Ovary (tissue), 9 donors: ENCODE data around the gene KXD1. TPM values are rescaled to one million over a fixed set of nuclear protein-coding genes. Genes with fewer than 3 reads are reported as not detected.
"Not testable (repeated sequence)": the region's sequence is repeated elsewhere in the genome, so short reads cannot be mapped to it uniquely, and the experiment has no call there.

ENCODE experiments used
- DNase-seq, 5 donors: peaks; one replicate each; pipeline ENCODE4 v3.0.0-alpha.2; 2019 to 2020
- H3K27ac ChIP-seq, 2 donors: fragments of 200-600 bp; one replicate each; pipeline versions ENCODE4 v1.5.1 to v1.8.0; 2019 to 2022
- H3K27me3 ChIP-seq: fragments of 200-600 bp; one replicate; pipeline ENCODE4 v1.8.0; 2022
- H3K36me3 ChIP-seq: fragments of 200-600 bp; sonication (generic); one replicate; pipeline ENCODE4 v1.5.1; 2019
- H3K4me1 ChIP-seq: one replicate; pipeline ENCODE4 v1.8.1; 2013; ENCODE audit warnings: mild to moderate bottlenecking, moderate library complexity; ENCODE audit not compliant: insufficient read depth
- H3K4me3 ChIP-seq: fragments of 200-600 bp; sonication (generic); one replicate; pipeline ENCODE4 v1.5.1; 2017
- H3K9me3 ChIP-seq, 2 donors: fragments of 200-600 bp in 1 of 2; sonication (generic) in 1 of 2; one replicate each; pipeline versions ENCODE4 v1.5.1 to v1.8.1; 2013 to 2019; ENCODE audit warnings: mild to moderate bottlenecking in 1 of 2, moderate library complexity in 1 of 2
- EP300 ChIP-seq: sonication (generic); formaldehyde crosslinking; IDR thresholded peaks from one replicate; pipeline ENCODE4 v1.6.1; 2017; ENCODE audit warnings: antibody characterized with exemption
- POLR2A ChIP-seq: fragments of 450-650 bp; IDR thresholded peaks from one replicate; pipeline ENCODE4 v1.6.1; 2017; ENCODE audit warnings: antibody characterized with exemption, mild to moderate bottlenecking, moderate library complexity
- WGBS, 3 donors: extraction: QIAGEN DNeasy Blood & Tissue Kit in 1 of 3; methylation state at CpG; one replicate each; pipeline versions ENCODE4 v1.1.5 to v1.1.7; 2013 to 2017; 5-methylcytosine and 5-hydroxymethylcytosine counted together
- intact Hi-C, 4 donors: fragments of 100-400 bp; cut with DNase I; formaldehyde crosslinking; loops; one replicate each; pipeline versions ENCODE4 v1.11.0 to v1.15.1; 2022 to 2023
- polyA plus RNA-seq, 2 donors: library from polyadenylated mRNA; stranded (reverse); fragments of 200-250 nt in 1 of 2; fragments of 350-450 nt in 1 of 2; fragmentation: Illumina TruSeq in 1 of 2; extraction: RNeasy Lipid Tissue Mini Kit (QIAGEN cat#74804) in 1 of 2; gene quantifications; one replicate each; pipeline ENCODE4 v1.2.3, GENCODE V29; 2013 to 2014
- total RNA-seq, 7 donors: library from RNA; depleted of rRNA in 2 of 7; stranded (reverse); fragments of >200 nt in 2 of 7; fragmentation: NEBNext Ultra II Directional in 3 of 7; extraction: Animal tissue kit (Norgen Biotek cat#: 25700) in 3 of 7; gene quantifications; one replicate each; pipeline versions ENCODE4 v1.1.0 to v1.2.4, GENCODE V29; 2016 to 2023
- TF ChIP-seq, protein P1 (sequence below), 3 donors: fragments of 450-650 bp in 2 of 3; fragments of 200-600 bp in 1 of 3; IDR thresholded peaks; one replicate each; pipeline versions ENCODE4 v1.5.1 to v1.8.0; 2016 to 2022; ENCODE audit warnings: antibody characterized with exemption in 3 of 3, mild to moderate bottlenecking in 1 of 3
- donor health status: DM: no; HTN: no; CAD: no; lungs with moderate emphysema.
- donor health status: DM: no; HTN: no; CAD: no.
- donor health status: Bipolar disorder and iron deficiency.
- donor health status: DM: yes; HTN: yes; CAD: no.
- donor health status: DM: no; HTN: no; CAD: no.
- donor health status: DM: yes; HTN: yes; CAD: no.

KXD1 gene
- total and polyA plus RNA-seq, 9 donors: 52.0 to 78.3 (median 65.9) TPM

DNA sequence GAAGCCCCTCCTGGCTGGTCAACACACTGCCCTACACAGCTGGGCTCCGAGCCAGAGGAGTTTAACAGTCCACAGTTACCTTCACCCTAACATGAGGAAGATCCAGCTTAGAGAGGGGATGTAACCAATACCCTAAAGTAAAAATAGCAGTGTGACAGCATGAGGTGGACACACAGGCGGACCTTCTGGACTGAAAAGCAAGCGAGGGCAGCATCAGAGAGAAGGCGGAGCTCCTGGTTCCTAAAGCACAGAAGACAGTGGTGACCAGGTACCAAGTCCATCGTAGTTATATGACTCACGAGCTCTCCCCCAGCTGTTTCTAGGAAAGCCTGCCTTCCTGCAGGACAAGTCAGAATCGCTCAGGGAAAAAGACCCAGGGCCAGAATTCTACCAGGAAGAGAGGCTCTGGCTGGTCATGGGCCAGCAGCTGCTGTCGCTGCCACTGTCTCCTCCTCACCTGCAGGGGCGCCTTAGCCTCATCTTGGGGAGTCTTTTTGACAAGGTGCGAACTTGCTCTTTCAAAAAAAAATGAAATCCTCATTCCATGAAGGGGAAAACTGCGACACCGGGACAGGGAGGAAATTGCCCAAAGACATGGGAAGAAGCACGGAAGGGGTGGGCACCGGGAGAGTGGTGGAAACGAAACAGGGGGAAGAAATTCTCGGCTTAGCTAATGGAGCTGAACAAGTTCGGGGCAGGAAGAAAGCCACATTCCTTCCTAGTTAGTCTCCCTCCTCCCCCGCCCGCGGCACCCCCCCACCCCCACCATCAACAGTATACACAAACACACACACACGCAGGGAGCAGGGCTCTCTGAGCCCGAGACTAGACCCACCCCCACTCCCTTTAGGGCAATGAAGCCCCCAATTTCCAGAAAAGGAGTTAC is 37.5 kb upstream of the KXD1 start:
- Histone ChIP-seq H3K36me3 (no peaks in the 10 kb centered on the region), H3K27me3 (no peaks in the 10 kb centered on the region), H3K9me3 (no peaks in the 10 kb centered on the region), H3K4me1 (peaks cover 13% of the 10 kb centered on the region), H3K27ac (peak overlapping the region; percentile 85 to 98), H3K4me3 (peak overlapping the region; percentile 94)
- no peak for TF ChIP-seq POLR2A
- TF ChIP-seq, protein P1, sequence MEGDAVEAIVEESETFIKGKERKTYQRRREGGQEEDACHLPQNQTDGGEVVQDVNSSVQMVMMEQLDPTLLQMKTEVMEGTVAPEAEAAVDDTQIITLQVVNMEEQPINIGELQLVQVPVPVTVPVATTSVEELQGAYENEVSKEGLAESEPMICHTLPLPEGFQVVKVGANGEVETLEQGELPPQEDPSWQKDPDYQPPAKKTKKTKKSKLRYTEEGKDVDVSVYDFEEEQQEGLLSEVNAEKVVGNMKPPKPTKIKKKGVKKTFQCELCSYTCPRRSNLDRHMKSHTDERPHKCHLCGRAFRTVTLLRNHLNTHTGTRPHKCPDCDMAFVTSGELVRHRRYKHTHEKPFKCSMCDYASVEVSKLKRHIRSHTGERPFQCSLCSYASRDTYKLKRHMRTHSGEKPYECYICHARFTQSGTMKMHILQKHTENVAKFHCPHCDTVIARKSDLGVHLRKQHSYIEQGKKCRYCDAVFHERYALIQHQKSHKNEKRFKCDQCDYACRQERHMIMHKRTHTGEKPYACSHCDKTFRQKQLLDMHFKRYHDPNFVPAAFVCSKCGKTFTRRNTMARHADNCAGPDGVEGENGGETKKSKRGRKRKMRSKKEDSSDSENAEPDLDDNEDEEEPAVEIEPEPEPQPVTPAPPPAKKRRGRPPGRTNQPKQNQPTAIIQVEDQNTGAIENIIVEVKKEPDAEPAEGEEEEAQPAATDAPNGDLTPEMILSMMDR (IDR thresholded peaks at IDR 0.05): peak in 2 of 3 donors; percentile 41 to 50
- intact Hi-C loops: loop anchor here in 2 of 4 donors (5.0 to 10.0 kb wide), 2 partner anchors 53 to 55 kb away; no protein-coding TSS in a partner anchor
- DNase-seq: peak; percentile 63 to 76 (median 71)
- 3 to 5% (median 4%) methylated on average over 22 of the region's 22 CpGs for WGBS, 3 donors

DNA sequence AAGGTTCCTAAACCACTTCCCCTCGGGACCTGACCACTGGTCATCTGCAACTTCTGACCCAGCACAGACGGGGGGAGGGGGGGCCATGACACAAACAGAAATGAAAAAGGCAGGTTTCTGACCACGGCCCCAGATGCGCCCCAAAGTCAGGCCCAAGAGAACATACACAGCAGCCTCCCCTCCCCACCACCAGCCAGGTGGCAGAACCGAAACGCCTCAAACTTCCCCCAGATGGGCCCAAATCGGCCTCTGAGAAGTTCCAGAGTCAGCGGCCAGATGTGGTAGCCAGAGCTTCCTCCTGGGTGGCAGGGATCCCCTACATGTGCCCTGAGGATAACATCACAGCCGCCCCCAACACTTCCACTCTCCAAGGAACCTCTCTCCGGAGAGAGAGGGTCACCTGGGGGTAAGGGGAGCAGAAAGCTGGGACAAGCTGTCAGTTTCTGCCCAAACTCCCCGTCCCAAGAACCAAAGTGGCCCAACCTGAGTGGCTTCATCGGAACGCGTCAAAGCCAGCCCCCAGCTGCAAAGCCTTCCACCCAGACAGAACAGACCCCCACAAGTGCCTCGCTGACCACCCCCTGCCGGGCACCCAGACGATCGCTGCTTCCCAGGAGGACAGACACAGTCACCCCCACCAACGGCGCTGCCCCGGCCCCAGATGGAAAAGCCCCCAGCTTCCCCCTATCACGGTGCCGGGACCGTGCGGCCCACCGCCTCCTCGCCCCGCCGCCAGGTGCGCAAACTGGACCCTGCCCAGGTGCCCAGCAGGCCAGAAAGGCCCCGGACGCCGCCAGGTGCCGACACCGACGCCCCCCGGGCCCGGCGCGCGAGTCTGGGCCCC is 36.6 kb upstream of the KXD1 start:
- H3K4me3 ChIP-seq: peak overlapping the region; percentile 94
- H3K27me3 ChIP-seq: no peaks in the 10 kb centered on the region
- peak; percentile 50 to 76 (median 67) for DNase-seq
- intact Hi-C loops: loop anchor here in 1 of 4 donors (5.0 kb wide), 1 partner anchor 54 kb away; no protein-coding TSS in a partner anchor
- H3K36me3 ChIP-seq: no peaks in the 10 kb centered on the region
- H3K27ac ChIP-seq: peak overlapping the region; percentile 85 to 98
- no peaks in the 10 kb centered on the region for H3K9me3 ChIP-seq
- WGBS, 3 donors: 0 to 1% (median 0%) methylated on average over 13 to 41 of the region's 41 CpGs
- no peak for TF ChIP-seq EP300
- peak; percentile 16 for TF ChIP-seq POLR2A
- peaks cover 9% of the 10 kb centered on the region for H3K4me1 ChIP-seq

DNA sequence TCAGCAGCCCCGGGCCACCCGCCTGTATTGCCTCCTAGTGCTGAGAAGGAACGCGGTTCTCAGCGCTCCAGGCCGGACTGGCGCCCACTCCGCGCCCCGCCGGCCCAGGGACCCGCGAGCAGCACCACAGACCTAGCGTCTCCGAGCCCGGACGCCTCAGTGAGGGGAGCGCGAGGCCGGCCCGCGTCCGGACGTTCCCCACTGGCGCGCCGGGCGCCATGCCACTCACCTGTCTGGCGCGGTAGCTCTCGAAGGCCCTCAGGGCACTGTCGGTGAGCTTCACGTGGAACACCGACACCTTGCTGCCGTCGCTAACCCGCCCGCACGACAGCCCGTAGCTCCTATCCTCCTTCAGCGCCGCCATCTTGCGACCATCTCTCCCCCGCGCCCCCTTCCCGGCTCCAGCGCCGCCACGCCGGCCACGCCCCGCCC is 36.0 kb upstream of the KXD1 start, which contains the start of gene ELL:
Gene ELL, minus strand, starts transcription at position 379 of the 432 bp plus-strand sequence. Its CDS starts 15 bp downstream, at position 364.
- no peaks in the 10 kb centered on the region for H3K27me3 ChIP-seq
- DNase-seq: no peak
- H3K9me3 ChIP-seq: no peaks in the 10 kb centered on the region
- peak within 1 kb of the TSS; percentile 94 for H3K4me3 ChIP-seq
- 0% methylated on average over 35 to 52 of the region's 52 CpGs for WGBS, 3 donors
- intact Hi-C loops: loop anchor here in 1 of 4 donors (5.0 kb wide), 1 partner anchor 54 kb away; no protein-coding TSS in a partner anchor
- H3K27ac ChIP-seq: peak within 1 kb of the TSS; percentile 85 to 98
- peaks cover 9% of the 10 kb centered on the region for H3K4me1 ChIP-seq
- TF ChIP-seq, protein P1 (IDR thresholded peaks at IDR 0.05): peak in 2 of 3 donors; percentile 35 to 38
- TF ChIP-seq POLR2A: peak; percentile 96
- TF ChIP-seq EP300: no peak
- no peaks in the 10 kb centered on the region for H3K36me3 ChIP-seq

DNA sequence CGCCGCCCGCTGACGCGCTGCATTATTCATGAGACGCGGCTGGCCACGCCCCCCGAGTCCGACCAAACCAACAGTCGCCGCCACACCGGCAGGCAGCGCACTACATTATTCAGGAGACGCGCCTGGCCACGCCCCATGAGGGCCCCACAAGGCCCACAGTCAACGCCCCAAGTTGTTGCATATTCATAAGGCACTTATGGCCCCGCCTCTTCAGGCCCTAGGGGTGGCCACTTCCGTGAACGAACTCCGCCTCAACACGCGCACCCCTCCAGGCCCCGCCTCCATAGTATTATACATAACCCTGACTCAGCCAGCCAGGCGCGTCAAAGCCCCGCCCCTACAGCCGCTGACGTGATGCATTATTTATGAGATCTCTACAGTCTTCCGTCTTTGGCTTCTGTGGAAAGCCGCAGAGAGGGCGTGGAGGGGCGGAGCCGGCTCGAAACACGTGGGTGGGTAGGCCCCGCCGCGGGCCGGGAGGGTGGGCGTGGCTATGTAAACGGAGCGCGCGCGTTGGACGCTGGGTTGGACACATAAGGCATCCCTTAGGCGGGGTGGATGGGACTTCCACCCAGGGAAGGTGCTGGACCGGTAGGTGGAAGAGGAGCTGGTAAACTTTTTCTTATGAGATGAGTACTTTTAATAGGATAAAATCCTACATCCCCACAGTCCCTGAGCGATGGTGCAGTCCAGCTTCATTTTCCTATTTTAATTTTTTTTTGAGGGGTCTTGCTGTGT is 35.4 kb upstream of the KXD1 start:
- Histone ChIP-seq H3K36me3 (no peaks in the 10 kb centered on the region), H3K4me1 (peaks cover 6% of the 10 kb centered on the region), H3K27ac (peak overlapping the region; percentile 85 to 98), H3K9me3 (no peaks in the 10 kb centered on the region), H3K27me3 (no peaks in the 10 kb centered on the region), H3K4me3 (peak overlapping the region; percentile 94)
- TF ChIP-seq POLR2A (peak; percentile 29), EP300 (no peak)
- TF ChIP-seq, protein P1 (IDR thresholded peaks at IDR 0.05): peak in 2 of 3 donors; percentile 13 to 22
- WGBS, 3 donors: 1% methylated on average over 48 to 51 of the region's 51 CpGs
- DNase-seq: peak; percentile 100
- intact Hi-C loops: loop anchor here in 1 of 4 donors (5.0 kb wide), 1 partner anchor 55 kb away; no protein-coding TSS in a partner anchor

DNA sequence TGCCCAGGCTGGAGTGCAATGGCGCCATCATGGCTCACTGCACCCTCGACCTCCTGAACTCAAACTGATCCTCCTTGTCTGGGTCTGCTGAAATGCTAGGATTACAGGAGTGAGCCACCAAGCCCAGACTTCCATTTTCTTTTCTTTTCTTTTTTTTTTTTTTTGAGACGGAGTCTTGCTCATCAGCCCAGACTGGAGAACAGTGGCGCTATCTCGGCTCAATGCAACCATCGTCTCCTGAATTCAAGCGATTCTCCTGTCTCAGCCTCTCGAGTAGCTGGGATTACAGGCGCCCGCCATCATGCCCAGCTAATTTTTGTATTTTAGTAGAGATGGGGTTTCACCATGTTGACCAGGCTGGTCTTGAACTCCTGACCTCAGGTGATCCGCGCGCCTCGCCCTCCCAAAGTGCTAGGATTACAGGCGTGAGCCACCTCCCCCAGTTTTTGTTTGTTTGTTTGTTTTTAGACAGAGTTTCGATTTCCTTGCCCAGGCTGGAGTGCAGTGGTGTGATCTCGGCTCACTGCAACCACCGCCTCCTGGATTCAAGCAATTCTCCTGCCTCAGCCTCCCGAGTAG is 34.7 kb upstream of the KXD1 start:
- not testable (repeated sequence) for H3K36me3 ChIP-seq, H3K9me3 ChIP-seq, H3K4me1 ChIP-seq, H3K27ac ChIP-seq, H3K4me3 ChIP-seq, H3K27me3 ChIP-seq
- 55 to 65% (median 63%) methylated on average over 19 of the region's 19 CpGs for WGBS, 3 donors
- DNase-seq: peak in 3 of 5 donors; percentile 41 to 58 (median 55)
- intact Hi-C loops: loop anchor here in 1 of 4 donors (5.0 kb wide), 1 partner anchor 56 kb away; no protein-coding TSS in a partner anchor
